Ovary (tissue), 9 donors: ENCODE results near the gene TXNL1. TPM values are rescaled to one million over a fixed set of nuclear protein-coding genes. Genes with fewer than 3 reads are reported as not detected.

ENCODE experiments used
- DNase-seq, 5 donors: peaks; one replicate each; pipeline ENCODE4 v3.0.0-alpha.2; 2019 to 2020
- H3K27ac ChIP-seq, 2 donors: fragments of 200-600 bp; one replicate each; pipeline versions ENCODE4 v1.5.1 to v1.8.0; 2019 to 2022
- H3K27me3 ChIP-seq: fragments of 200-600 bp; one replicate; pipeline ENCODE4 v1.8.0; 2022
- H3K36me3 ChIP-seq: fragments of 200-600 bp; sonication (generic); one replicate; pipeline ENCODE4 v1.5.1; 2019
- H3K4me1 ChIP-seq: one replicate; pipeline ENCODE4 v1.8.1; 2013; ENCODE audit warnings: mild to moderate bottlenecking, moderate library complexity; ENCODE audit not compliant: insufficient read depth
- H3K4me3 ChIP-seq: fragments of 200-600 bp; sonication (generic); one replicate; pipeline ENCODE4 v1.5.1; 2017
- H3K9me3 ChIP-seq, 2 donors: fragments of 200-600 bp in 1 of 2; sonication (generic) in 1 of 2; one replicate each; pipeline versions ENCODE4 v1.5.1 to v1.8.1; 2013 to 2019; ENCODE audit warnings: mild to moderate bottlenecking in 1 of 2, moderate library complexity in 1 of 2
- EP300 ChIP-seq: sonication (generic); formaldehyde crosslinking; IDR thresholded peaks from one replicate; pipeline ENCODE4 v1.6.1; 2017; ENCODE audit warnings: antibody characterized with exemption
- POLR2A ChIP-seq: fragments of 450-650 bp; IDR thresholded peaks from one replicate; pipeline ENCODE4 v1.6.1; 2017; ENCODE audit warnings: antibody characterized with exemption, mild to moderate bottlenecking, moderate library complexity
- WGBS, 3 donors: extraction: QIAGEN DNeasy Blood & Tissue Kit in 1 of 3; methylation state at CpG; one replicate each; pipeline versions ENCODE4 v1.1.5 to v1.1.7; 2013 to 2017; 5-methylcytosine and 5-hydroxymethylcytosine counted together
- intact Hi-C, 4 donors: fragments of 100-400 bp; cut with DNase I; formaldehyde crosslinking; loops; one replicate each; pipeline versions ENCODE4 v1.11.0 to v1.15.1; 2022 to 2023
- polyA plus RNA-seq, 2 donors: library from polyadenylated mRNA; stranded (reverse); fragments of 200-250 nt in 1 of 2; fragments of 350-450 nt in 1 of 2; fragmentation: Illumina TruSeq in 1 of 2; extraction: RNeasy Lipid Tissue Mini Kit (QIAGEN cat#74804) in 1 of 2; gene quantifications; one replicate each; pipeline ENCODE4 v1.2.3, GENCODE V29; 2013 to 2014
- total RNA-seq, 7 donors: library from RNA; depleted of rRNA in 2 of 7; stranded (reverse); fragments of >200 nt in 2 of 7; fragmentation: NEBNext Ultra II Directional in 3 of 7; extraction: Animal tissue kit (Norgen Biotek cat#: 25700) in 3 of 7; gene quantifications; one replicate each; pipeline versions ENCODE4 v1.1.0 to v1.2.4, GENCODE V29; 2016 to 2023
- TF ChIP-seq, protein P1 (sequence below), 3 donors: fragments of 450-650 bp in 2 of 3; fragments of 200-600 bp in 1 of 3; IDR thresholded peaks; one replicate each; pipeline versions ENCODE4 v1.5.1 to v1.8.0; 2016 to 2022; ENCODE audit warnings: antibody characterized with exemption in 3 of 3, mild to moderate bottlenecking in 1 of 3
- donor health status: DM: no; HTN: no; CAD: no; lungs with moderate emphysema.
- donor health status: DM: no; HTN: no; CAD: no.
- donor health status: Bipolar disorder and iron deficiency.
- donor health status: DM: yes; HTN: yes; CAD: no.
- donor health status: DM: no; HTN: no; CAD: no.
- donor health status: DM: yes; HTN: yes; CAD: no.

Gene TXNL1
- total and polyA plus RNA-seq, 9 donors: 34.6 to 109 (median 61.9) TPM

DNA sequence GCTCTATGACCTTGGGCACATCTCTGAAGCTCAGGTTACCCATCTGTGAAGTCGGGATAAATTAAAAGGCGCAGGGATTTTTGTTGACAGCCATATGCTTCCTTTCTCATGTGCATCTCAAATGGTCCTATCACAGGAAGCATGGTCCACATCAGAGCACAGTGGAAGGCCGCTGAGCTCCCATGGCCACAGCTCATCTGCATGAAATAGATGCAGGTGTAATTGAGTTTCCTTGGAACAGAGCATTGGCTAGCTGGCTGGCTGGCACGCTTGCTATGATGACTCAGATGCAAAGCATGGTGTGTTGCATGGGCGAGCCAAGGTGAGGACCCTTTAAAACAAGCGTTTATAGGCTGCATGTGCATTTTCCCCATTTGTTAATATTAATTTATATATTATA lies 79.3 kb downstream of the TXNL1 start:
- no peak overlapping the region for H3K27ac ChIP-seq
- no peaks in the 10 kb centered on the region for H3K27me3 ChIP-seq
- WGBS, 3 donors: 86 to 88% (median 87%) methylated on average over 6 of the region's 6 CpGs
- no peaks in the 10 kb centered on the region for H3K36me3 ChIP-seq
- no peak for TF ChIP-seq EP300
- TF ChIP-seq, protein P1, sequence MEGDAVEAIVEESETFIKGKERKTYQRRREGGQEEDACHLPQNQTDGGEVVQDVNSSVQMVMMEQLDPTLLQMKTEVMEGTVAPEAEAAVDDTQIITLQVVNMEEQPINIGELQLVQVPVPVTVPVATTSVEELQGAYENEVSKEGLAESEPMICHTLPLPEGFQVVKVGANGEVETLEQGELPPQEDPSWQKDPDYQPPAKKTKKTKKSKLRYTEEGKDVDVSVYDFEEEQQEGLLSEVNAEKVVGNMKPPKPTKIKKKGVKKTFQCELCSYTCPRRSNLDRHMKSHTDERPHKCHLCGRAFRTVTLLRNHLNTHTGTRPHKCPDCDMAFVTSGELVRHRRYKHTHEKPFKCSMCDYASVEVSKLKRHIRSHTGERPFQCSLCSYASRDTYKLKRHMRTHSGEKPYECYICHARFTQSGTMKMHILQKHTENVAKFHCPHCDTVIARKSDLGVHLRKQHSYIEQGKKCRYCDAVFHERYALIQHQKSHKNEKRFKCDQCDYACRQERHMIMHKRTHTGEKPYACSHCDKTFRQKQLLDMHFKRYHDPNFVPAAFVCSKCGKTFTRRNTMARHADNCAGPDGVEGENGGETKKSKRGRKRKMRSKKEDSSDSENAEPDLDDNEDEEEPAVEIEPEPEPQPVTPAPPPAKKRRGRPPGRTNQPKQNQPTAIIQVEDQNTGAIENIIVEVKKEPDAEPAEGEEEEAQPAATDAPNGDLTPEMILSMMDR (IDR thresholded peaks at IDR 0.05): no peak
- intact Hi-C loops: no loop called here
- no peak overlapping the region for H3K4me3 ChIP-seq
- H3K4me1 ChIP-seq: no peaks in the 10 kb centered on the region
- H3K9me3 ChIP-seq: no peaks in the 10 kb centered on the region
- DNase-seq: no peak

DNA sequence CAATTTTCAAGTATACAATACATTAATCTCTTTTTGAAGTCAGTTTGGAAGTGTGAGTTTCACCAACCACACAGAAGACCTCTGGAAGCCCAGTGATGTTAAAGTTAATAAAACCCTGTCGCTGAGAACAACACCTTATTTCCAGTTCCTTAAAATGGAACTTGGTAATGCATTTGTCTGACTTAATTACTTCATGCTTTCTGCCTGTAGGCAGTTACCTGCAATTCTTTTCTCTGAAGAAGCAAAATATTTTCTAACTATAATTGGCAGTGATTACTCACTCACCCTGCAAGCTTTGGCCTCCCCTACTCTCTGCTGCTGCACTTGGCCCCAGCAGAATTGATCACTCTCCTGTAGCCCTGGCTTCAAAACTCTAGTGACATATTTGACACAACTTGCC lies 81.5 kb downstream of the TXNL1 start:
- intact Hi-C loops: no loop called here
- H3K4me3 ChIP-seq: no peak overlapping the region

DNA sequence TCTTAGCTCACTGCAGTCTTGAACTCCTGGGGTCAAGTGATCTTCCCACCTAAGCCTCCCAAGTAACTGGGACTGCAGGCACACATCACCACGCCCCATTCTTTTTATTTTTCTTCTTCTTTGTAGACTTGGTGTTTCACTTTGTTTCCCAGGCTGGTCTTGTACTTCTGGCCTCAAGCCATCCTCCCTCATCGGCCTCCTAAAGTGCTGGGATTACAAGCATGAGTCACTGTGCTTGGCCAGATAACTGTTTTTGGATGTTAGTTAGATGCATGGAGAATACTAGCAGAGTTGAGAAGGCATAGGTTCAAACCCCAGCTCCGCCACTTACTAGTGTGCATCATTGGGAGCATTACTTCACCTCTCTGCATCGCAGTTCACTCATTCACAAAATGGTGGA lies 88.3 kb downstream of the TXNL1 start:
- WGBS, 3 donors: 78 to 85% (median 79%) methylated on average over 4 of the region's 4 CpGs
- Histone ChIP-seq H3K36me3 (no peaks in the 10 kb centered on the region), H3K27me3 (no peaks in the 10 kb centered on the region), H3K4me3 (no peak overlapping the region), H3K4me1 (no peaks in the 10 kb centered on the region), H3K27ac (no peak overlapping the region), H3K9me3 (no peaks in the 10 kb centered on the region)
- TF ChIP-seq, protein P1 (IDR thresholded peaks at IDR 0.05): no peak
- no peak for TF ChIP-seq POLR2A
- no peak for DNase-seq
- intact Hi-C loops: no loop called here

More for the DNA sequence above, 81.5 kb downstream of the TXNL1 start:
- H3K27ac ChIP-seq: no peak overlapping the region
- no peaks in the 10 kb centered on the region for H3K36me3 ChIP-seq
- TF ChIP-seq, protein P1 (IDR thresholded peaks at IDR 0.05): no peak
- TF ChIP-seq POLR2A: no peak
- TF ChIP-seq EP300: no peak
- WGBS, 3 donors: 85 to 90% (median 89%) methylated on average over 1 of the region's 1 CpG
- no peaks in the 10 kb centered on the region for H3K4me1 ChIP-seq
- H3K9me3 ChIP-seq: no peaks in the 10 kb centered on the region
- no peak for DNase-seq
- no peaks in the 10 kb centered on the region for H3K27me3 ChIP-seq

Other genes starting within 250 kb of the TXNL1 start
- gene WDR7, start 12.8 kb upstream of the TXNL1 start, total RNA-seq: 10 to 100 TPM; 21.9 to 29.1 (median 24.9) TPM
- 10 to 100 TPM in 1 of 2 donors, 1 to 10 TPM in 1; 4.8 to 13.5 TPM for gene WDR7, start 12.8 kb upstream of the TXNL1 start, polyA plus RNA-seq